Esophagus muscularis mucosa (tissue), 4 donors: ENCODE data around the gene DHRS3.

Experiments used
- EP300 ChIP-seq: sonication (generic); formaldehyde crosslinking; IDR thresholded peaks from one replicate; pipeline ENCODE4 v1.6.1; 2017; ENCODE audit warnings: antibody characterized with exemption
- POLR2A ChIP-seq: fragments of 450-650 bp; IDR thresholded peaks from one replicate; pipeline ENCODE4 v1.6.1; 2017; ENCODE audit warnings: antibody characterized with exemption, moderate library complexity, mild to moderate bottlenecking, low read depth
- POLR2AphosphoS5 ChIP-seq, 2 donors: sonication (generic); formaldehyde crosslinking; IDR thresholded peaks; one replicate each; pipeline ENCODE4 v1.6.1; 2017; ENCODE audit warnings: antibody characterized with exemption in 2 of 2
- TF ChIP-seq, protein P1 (sequence below), 3 experiments: fragments of 200-600 bp in 2 of 3; fragments of 450-650 bp in 1 of 3; sonication (generic) in 2 of 3; IDR thresholded peaks; one replicate each; pipeline ENCODE4 v1.5.1; 2017 to 2019; ENCODE audit warnings: antibody characterized with exemption in 3 of 3, mild to moderate bottlenecking in 2 of 3, moderate library complexity in 1 of 3

DNA sequence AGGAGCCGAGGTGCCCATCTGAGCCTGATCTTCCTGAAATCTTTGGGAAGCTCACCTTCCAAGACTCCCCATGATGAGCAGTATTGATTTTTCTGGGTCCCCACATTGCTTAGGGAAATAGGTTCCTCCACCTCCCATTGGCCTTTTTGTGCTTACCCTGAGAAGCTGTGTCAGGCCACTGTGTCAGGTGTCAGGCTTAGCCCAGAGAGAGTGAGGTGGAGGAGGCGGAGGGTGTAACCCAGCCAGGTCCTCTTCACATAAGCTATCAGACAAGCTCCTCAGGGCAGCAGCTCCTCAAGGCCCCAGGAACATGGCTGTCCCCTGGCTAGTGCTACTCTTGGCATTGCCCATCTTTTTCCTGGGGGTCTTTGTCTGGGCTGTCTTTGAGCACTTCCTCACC lies 26.2 kb upstream of the DHRS3 start:
- TF ChIP-seq, protein P1, sequence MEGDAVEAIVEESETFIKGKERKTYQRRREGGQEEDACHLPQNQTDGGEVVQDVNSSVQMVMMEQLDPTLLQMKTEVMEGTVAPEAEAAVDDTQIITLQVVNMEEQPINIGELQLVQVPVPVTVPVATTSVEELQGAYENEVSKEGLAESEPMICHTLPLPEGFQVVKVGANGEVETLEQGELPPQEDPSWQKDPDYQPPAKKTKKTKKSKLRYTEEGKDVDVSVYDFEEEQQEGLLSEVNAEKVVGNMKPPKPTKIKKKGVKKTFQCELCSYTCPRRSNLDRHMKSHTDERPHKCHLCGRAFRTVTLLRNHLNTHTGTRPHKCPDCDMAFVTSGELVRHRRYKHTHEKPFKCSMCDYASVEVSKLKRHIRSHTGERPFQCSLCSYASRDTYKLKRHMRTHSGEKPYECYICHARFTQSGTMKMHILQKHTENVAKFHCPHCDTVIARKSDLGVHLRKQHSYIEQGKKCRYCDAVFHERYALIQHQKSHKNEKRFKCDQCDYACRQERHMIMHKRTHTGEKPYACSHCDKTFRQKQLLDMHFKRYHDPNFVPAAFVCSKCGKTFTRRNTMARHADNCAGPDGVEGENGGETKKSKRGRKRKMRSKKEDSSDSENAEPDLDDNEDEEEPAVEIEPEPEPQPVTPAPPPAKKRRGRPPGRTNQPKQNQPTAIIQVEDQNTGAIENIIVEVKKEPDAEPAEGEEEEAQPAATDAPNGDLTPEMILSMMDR (IDR thresholded peaks at IDR 0.05) = no peak
- TF ChIP-seq POLR2A (no peak), POLR2AphosphoS5 (IDR thresholded peaks at IDR 0.05) (no peak), EP300 (no peak)
